PC-9 (cell line): Measurements from ENCODE around the gene PSTK. TPM values are rescaled to one million over a fixed set of nuclear protein-coding genes. Genes with fewer than 3 reads are reported as not detected.

Experiments
- BruUV-seq: library from RNA; stranded (reverse); fragments of 400-500 nt; replicated peaks from 2 replicates; lab custom pipeline; 2021; lab: Mats Ljungman, UMichigan
- CTCF ChIA-PET: fragments of 300-600 bp; sonication (Branson Sonifier 250); formaldehyde crosslinking; loops from one replicate; lab custom pipeline; 2022; ENCODE audit warnings: antibody characterized with exemption; lab: Charles Lee
- POLR2A ChIA-PET: fragments of 300-600 bp; sonication (Branson Sonifier 250); formaldehyde crosslinking; loops from one replicate; lab custom pipeline; 2022; ENCODE audit warnings: antibody characterized with exemption; ENCODE audit not compliant: unreplicated experiment; lab: Charles Lee
- DNase-seq, 2 experiments: peaks; one replicate each; pipeline versions ENCODE4 v3.0.0 to v3.0.0-alpha.2; 2015 to 2022; ENCODE audit warnings: mixed read lengths in 1 of 2
- H2AFZ ChIP-seq: fragments of 200-600 bp; sonication (generic); 2 replicates; pipeline ENCODE4 v1.8.1; 2017; ENCODE audit warnings: antibody characterized with exemption
- H3F3A ChIP-seq: fragments of 200-600 bp; sonication (generic); 2 replicates; pipeline ENCODE4 v1.8.1; 2017; ENCODE audit warnings: antibody characterized with exemption, mild to moderate bottlenecking, low read depth; ENCODE audit not compliant: insufficient read depth
- H3K27ac ChIP-seq: fragments of 200-600 bp; sonication (generic); 2 replicates; pipeline ENCODE4 v1.6.1; 2016; ENCODE audit warnings: mixed run types
- H3K27me3 ChIP-seq: fragments of 200-600 bp; sonication (generic); 2 replicates; pipeline ENCODE4 v1.6.1; 2016; ENCODE audit warnings: low read depth, mixed run types; ENCODE audit not compliant: insufficient read depth
- H3K36me3 ChIP-seq: fragments of 200-600 bp; sonication (generic); 2 replicates; pipeline ENCODE4 v1.6.1; 2016; ENCODE audit warnings: low read depth, mixed run types
- H3K4me1 ChIP-seq: fragments of 200-600 bp; sonication (generic); replicated peaks from 2 replicates; pipeline ENCODE4 v1.6.1; 2016; ENCODE audit warnings: mixed run types; ENCODE audit not compliant: insufficient read depth
- H3K4me2 ChIP-seq: fragments of 200-600 bp; sonication (generic); 2 replicates; pipeline ENCODE4 v1.6.1; 2017; ENCODE audit warnings: mixed run types
- H3K4me3 ChIP-seq: fragments of 200-600 bp; sonication (generic); 2 replicates; pipeline ENCODE4 v1.6.1; 2016; ENCODE audit warnings: mixed run types
- H3K79me2 ChIP-seq: fragments of 200-600 bp; sonication (generic); 2 replicates; pipeline ENCODE4 v1.6.1; 2017; ENCODE audit warnings: low read depth, mixed run types
- H3K9me2 ChIP-seq: fragments of 200-600 bp; sonication (generic); 2 replicates; pipeline ENCODE4 v1.8.1; 2017; ENCODE audit warnings: mild to moderate bottlenecking; ENCODE audit not compliant: insufficient read depth
- H3K9me3 ChIP-seq: fragments of 200-600 bp; sonication (generic); 2 replicates; pipeline ENCODE4 v1.8.1; 2016; ENCODE audit warnings: low read depth; ENCODE audit not compliant: insufficient read depth
- H4K20me1 ChIP-seq: fragments of 200-600 bp; sonication (generic); 2 replicates; pipeline ENCODE4 v1.8.1; 2017; ENCODE audit not compliant: insufficient read depth
- EZH2 ChIP-seq: fragments of 200-600 bp; sonication (generic); IDR thresholded peaks from 2 replicates; pipeline ENCODE4 v1.8.0; 2017; ENCODE audit warnings: antibody characterized with exemption, low read depth
- intact Hi-C: fragments of 100-400 bp; cut with micrococcal nuclease; formaldehyde crosslinking; loops from one replicate; pipeline ENCODE4 v1.10.0; 2022; ENCODE audit not compliant: unreplicated experiment
- total RNA-seq: library from RNA; stranded (reverse); gene quantifications from 2 replicates; pipeline ENCODE4 v1.2.3, GENCODE V29; 2021
- TF ChIP-seq, protein P1 (sequence below): fragments of 200-600 bp; sonication (generic); conservative IDR thresholded peaks from 2 replicates; pipeline ENCODE4 v1.6.1; 2017; ENCODE audit warnings: mixed run types, antibody characterized with exemption, mild to moderate bottlenecking, moderate library complexity

The PSTK gene
- total RNA-seq, 1 experiment from 2014 or later: 3.4 TPM

DNA sequence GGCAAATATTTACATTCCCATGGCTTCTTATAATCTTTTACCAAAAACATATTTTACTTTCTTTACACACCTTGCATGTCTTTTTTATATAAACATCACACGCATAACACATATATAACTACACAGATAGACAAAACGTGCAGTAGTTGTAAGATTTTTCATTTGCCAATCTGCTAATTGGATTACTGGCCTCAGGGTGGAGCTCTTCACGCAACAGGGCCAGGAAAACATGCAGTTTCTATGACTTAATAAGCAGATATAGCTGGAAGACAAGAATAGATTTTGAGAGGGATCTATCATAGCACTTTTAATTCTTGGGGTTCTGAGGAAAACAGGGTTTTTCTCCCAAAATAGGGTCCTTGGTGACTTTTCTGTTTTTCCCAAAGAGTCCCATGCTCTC, 41.3 kb downstream of the PSTK start:
- no peak for DNase-seq
- BruUV-seq: no TSS peak
- POLR2A ChIA-PET: no interaction called here

DNA sequence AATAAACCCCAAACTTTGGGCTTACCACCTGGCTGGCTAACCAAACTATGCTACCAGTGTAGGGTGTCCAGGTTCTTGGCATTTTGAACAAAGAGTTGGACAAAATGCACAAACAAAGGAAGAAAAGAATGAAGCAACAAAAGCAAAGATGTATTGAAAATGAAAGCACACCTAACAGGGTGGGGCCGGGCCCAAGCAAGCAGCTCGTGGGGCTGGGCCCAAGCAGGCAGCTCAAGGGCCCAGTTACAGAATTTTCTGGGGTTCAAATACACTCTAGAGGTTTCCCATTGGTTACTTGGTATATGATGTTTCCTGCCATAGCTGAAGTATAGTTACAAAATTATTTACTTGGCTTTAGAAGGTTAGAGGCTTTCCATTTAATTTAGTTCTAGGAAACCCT, 44.3 kb downstream of the PSTK start:
- Histone ChIP-seq H3K36me3 (no peaks in the 10 kb centered on the region), H3K27me3 (no peaks in the 10 kb centered on the region), H3K9me3 (no peaks in the 10 kb centered on the region), H3K4me3 (no peak overlapping the region), H3K4me1 (no peaks in the 10 kb centered on the region), H2AFZ (no peak overlapping the region), H3K9me2 (no peaks in the 10 kb centered on the region), H3K79me2 (no peaks in the 10 kb centered on the region), H3F3A (no peaks in the 10 kb centered on the region), H3K27ac (no peak overlapping the region), H4K20me1 (no peaks in the 10 kb centered on the region), H3K4me2 (no peak overlapping the region)
- no peak for DNase-seq
- TF ChIP-seq, protein P1, sequence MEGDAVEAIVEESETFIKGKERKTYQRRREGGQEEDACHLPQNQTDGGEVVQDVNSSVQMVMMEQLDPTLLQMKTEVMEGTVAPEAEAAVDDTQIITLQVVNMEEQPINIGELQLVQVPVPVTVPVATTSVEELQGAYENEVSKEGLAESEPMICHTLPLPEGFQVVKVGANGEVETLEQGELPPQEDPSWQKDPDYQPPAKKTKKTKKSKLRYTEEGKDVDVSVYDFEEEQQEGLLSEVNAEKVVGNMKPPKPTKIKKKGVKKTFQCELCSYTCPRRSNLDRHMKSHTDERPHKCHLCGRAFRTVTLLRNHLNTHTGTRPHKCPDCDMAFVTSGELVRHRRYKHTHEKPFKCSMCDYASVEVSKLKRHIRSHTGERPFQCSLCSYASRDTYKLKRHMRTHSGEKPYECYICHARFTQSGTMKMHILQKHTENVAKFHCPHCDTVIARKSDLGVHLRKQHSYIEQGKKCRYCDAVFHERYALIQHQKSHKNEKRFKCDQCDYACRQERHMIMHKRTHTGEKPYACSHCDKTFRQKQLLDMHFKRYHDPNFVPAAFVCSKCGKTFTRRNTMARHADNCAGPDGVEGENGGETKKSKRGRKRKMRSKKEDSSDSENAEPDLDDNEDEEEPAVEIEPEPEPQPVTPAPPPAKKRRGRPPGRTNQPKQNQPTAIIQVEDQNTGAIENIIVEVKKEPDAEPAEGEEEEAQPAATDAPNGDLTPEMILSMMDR: no peak
- TF ChIP-seq EZH2: no peak
- intact Hi-C loops: no loop called here
- BruUV-seq: no TSS peak
- CTCF ChIA-PET: no interaction called here
- POLR2A ChIA-PET: no interaction called here

More for the DNA sequence above, 41.3 kb downstream of the PSTK start:
- CTCF ChIA-PET: no interaction called here
- Histone ChIP-seq H3K27ac (no peak overlapping the region), H2AFZ (no peak overlapping the region), H3K4me1 (no peaks in the 10 kb centered on the region), H3K27me3 (no peaks in the 10 kb centered on the region), H3K9me2 (no peaks in the 10 kb centered on the region), H3K9me3 (no peaks in the 10 kb centered on the region), H3K4me2 (no peak overlapping the region), H4K20me1 (no peaks in the 10 kb centered on the region), H3K36me3 (no peaks in the 10 kb centered on the region), H3F3A (no peaks in the 10 kb centered on the region), H3K79me2 (no peaks in the 10 kb centered on the region), H3K4me3 (no peak overlapping the region)
- intact Hi-C loops: no loop called here
- TF ChIP-seq, protein P1: no peak; the same call in 1 of the 2 replicates
- no peak for TF ChIP-seq EZH2

DNA sequence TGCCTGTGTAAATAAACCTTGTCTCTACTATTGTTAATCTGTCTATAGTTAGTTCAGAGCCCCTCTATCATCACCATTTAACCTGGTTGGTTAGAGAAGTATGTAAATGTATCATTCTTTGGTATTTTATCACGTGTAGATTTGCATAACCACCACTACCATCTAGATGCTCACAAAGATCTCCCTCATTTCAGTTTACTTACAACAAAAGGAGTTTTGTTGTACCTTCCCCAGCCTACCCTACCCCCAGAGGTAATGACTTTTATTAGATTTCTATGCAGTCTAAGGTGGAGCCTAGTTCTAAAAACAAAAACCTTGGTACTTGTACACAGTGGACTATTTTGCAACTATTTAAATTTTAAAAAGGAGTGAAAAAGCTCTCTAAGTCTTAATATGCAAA, 46.1 kb downstream of the PSTK start:
- Histone ChIP-seq H3K9me3 (no peaks in the 10 kb centered on the region), H3K4me3 (no peak overlapping the region), H2AFZ (no peak overlapping the region), H3K4me1 (no peaks in the 10 kb centered on the region), H3K27ac (no peak overlapping the region), H3F3A (no peaks in the 10 kb centered on the region), H3K4me2 (no peak overlapping the region), H3K79me2 (no peaks in the 10 kb centered on the region), H3K9me2 (no peaks in the 10 kb centered on the region), H3K27me3 (no peaks in the 10 kb centered on the region), H4K20me1 (no peaks in the 10 kb centered on the region), H3K36me3 (no peaks in the 10 kb centered on the region)
- ChIA-PET POLR2A (no interaction called here), CTCF (no interaction called here)
- DNase-seq: no peak
- TF ChIP-seq, protein P1: no peak
- TF ChIP-seq EZH2: no peak
- no TSS peak for BruUV-seq
- intact Hi-C loops: no loop called here
